IMR-90 (cell line): ENCODE data around the gene CLASP1. TPM values are rescaled to one million over a fixed set of nuclear protein-coding genes. Genes with fewer than 3 reads are reported as not detected.
A peak's percentile ranks its signal among the peaks of the same experiment; 100 is the strongest.

Experiments
- ATAC-seq: fragments of 200-7000 bp; cut with Tn5 transposase; 2 replicates; pipeline ENCODE4 v1.9.1; 2020; ENCODE audit warnings: low read depth, mild to moderate bottlenecking, moderate library complexity
- BruUV-seq: library from RNA; stranded (reverse); fragments of 400-500 nt; replicated peaks from 2 replicates; lab custom pipeline; 2021; lab: Mats Ljungman, UMichigan
- CTCF ChIA-PET: fragments of 300-600 bp; formaldehyde crosslinking; extraction: SDS; loops from one replicate; lab custom pipeline; 2021; ENCODE audit warnings: antibody characterized with exemption; lab: Yijun Ruan, JAX
- POLR2A ChIA-PET: fragments of 300-600 bp; sonication (Branson Sonifier 250); formaldehyde crosslinking; loops from one replicate; lab custom pipeline; 2022; ENCODE audit warnings: antibody characterized with exemption; ENCODE audit not compliant: unreplicated experiment; lab: Charles Lee
- DNase-seq: peaks from one replicate; pipeline ENCODE4 v3.0.0; 2013
- H2AFZ ChIP-seq: replicated peaks from 2 replicates; pipeline ENCODE3; 2013; ENCODE audit warnings: low read length, mild to moderate bottlenecking; ENCODE audit not compliant: poor library complexity
- H2AK5ac ChIP-seq: 2 replicates; pipeline ENCODE4 v1.6.1; 2013; ENCODE audit warnings: low read depth, low read length, inconsistent platforms
- H2AK9ac ChIP-seq: replicated peaks from 2 replicates; pipeline ENCODE3; 2013; ENCODE audit warnings: mild to moderate bottlenecking, low read depth, low read length, moderate library complexity; ENCODE audit not compliant: poor library complexity
- H2BK120ac ChIP-seq: 2 replicates; pipeline ENCODE4 v1.6.1; 2013; ENCODE audit warnings: low read depth, low read length, inconsistent platforms
- H2BK15ac ChIP-seq: 3 replicates; pipeline ENCODE4 v1.6.1; 2013; ENCODE audit warnings: low read depth, low read length, inconsistent platforms
- H2BK20ac ChIP-seq: 2 replicates; pipeline ENCODE4 v1.6.1; 2013; ENCODE audit warnings: low read depth, mild to moderate bottlenecking, inconsistent platforms, low read length, moderate library complexity
- H2BK5ac ChIP-seq: 2 replicates; pipeline ENCODE4 v1.6.1; 2013; ENCODE audit warnings: mild to moderate bottlenecking, low read depth, low read length, inconsistent platforms; ENCODE audit not compliant: poor library complexity, severe bottlenecking
- H3K14ac ChIP-seq: replicated peaks from 2 replicates; pipeline ENCODE4 v1.6.1; 2013; ENCODE audit warnings: low read depth, low read length, inconsistent platforms
- H3K18ac ChIP-seq: 2 replicates; pipeline ENCODE4 v1.6.1; 2013; ENCODE audit warnings: low read depth, low read length, control low read depth
- H3K23ac ChIP-seq: 2 replicates; pipeline ENCODE4 v1.6.1; 2013; ENCODE audit warnings: low read depth, low read length, inconsistent platforms
- H3K27ac ChIP-seq: 2 replicates; pipeline ENCODE4 v1.5.1; 2013; ENCODE audit warnings: mild to moderate bottlenecking, control low read depth, low read length; ENCODE audit not compliant: insufficient read depth
- H3K27me3 ChIP-seq: 2 replicates; pipeline ENCODE4 v1.6.1; 2013; ENCODE audit warnings: low read length; ENCODE audit not compliant: control insufficient read depth, insufficient read depth
- H3K36me3 ChIP-seq: 2 replicates; pipeline ENCODE4 v1.6.1; 2013; ENCODE audit warnings: low read length, mixed read lengths; ENCODE audit not compliant: control insufficient read depth, insufficient read depth
- H3K4ac ChIP-seq: 2 replicates; pipeline ENCODE4 v1.6.1; 2013; ENCODE audit warnings: low read depth, low read length, inconsistent platforms
- H3K4me1 ChIP-seq: 2 replicates; pipeline ENCODE4 v1.6.1; 2013; ENCODE audit warnings: low read length, mixed read lengths; ENCODE audit not compliant: control insufficient read depth, insufficient read depth
- H3K4me2 ChIP-seq: 2 replicates; pipeline ENCODE4 v1.6.1; 2013; ENCODE audit warnings: low read depth, mild to moderate bottlenecking, control low read depth, low read length, moderate library complexity
- H3K4me3 ChIP-seq: 2 replicates; pipeline ENCODE4 v1.5.1; 2013; ENCODE audit warnings: low read depth, mild to moderate bottlenecking, control low read depth, low read length, moderate library complexity; ENCODE audit not compliant: insufficient read depth
- H3K56ac ChIP-seq: 2 replicates; pipeline ENCODE4 v1.6.1; 2013; ENCODE audit warnings: low read length, inconsistent platforms; ENCODE audit not compliant: insufficient read depth; ENCODE audit errors: extremely low read depth
- H3K79me1 ChIP-seq, 2 experiments: 2 replicates each; pipeline ENCODE4 v1.6.1; 2013; ENCODE audit warnings: low read length in 2 of 2, inconsistent platforms in 1 of 2, low read depth in 1 of 2
- H3K9ac ChIP-seq: 2 replicates; pipeline ENCODE4 v1.6.1; 2013; ENCODE audit warnings: low read depth, low read length, control low read depth
- H3K9me1 ChIP-seq: 2 replicates; pipeline ENCODE4 v1.6.1; 2013; ENCODE audit warnings: low read length, inconsistent platforms; ENCODE audit not compliant: insufficient read depth
- H3K9me3 ChIP-seq: 2 replicates; pipeline ENCODE4 v1.6.1; 2013; ENCODE audit warnings: low read length; ENCODE audit not compliant: control insufficient read depth, insufficient read depth
- H4K20me1 ChIP-seq: 2 replicates; pipeline ENCODE4 v1.6.1; 2013; ENCODE audit warnings: low read length, inconsistent platforms; ENCODE audit not compliant: insufficient read depth
- H4K5ac ChIP-seq: 2 replicates; pipeline ENCODE4 v1.6.1; 2013; ENCODE audit warnings: mild to moderate bottlenecking, low read depth, low read length, control low read depth
- H4K8ac ChIP-seq, 2 experiments: 2 replicates each; pipeline ENCODE4 v1.6.1; 2013; ENCODE audit warnings: low read depth in 2 of 2, low read length in 2 of 2, control low read depth in 1 of 2, inconsistent platforms in 1 of 2
- H4K91ac ChIP-seq: 2 replicates; pipeline ENCODE4 v1.6.1; 2013; ENCODE audit warnings: low read depth, low read length, inconsistent platforms; ENCODE audit not compliant: insufficient read depth
- BHLHE40 ChIP-seq: fragments of 150-350 bp; IDR thresholded peaks from 2 replicates; pipeline ENCODE4 v1.6.1; 2016; ENCODE audit warnings: mild to moderate bottlenecking, low read depth, low read length
- CEBPB ChIP-seq: IDR thresholded peaks from 2 replicates; pipeline ENCODE4 v1.6.1; 2012; ENCODE audit warnings: low read depth, low read length, improper control_type of control experiment
- CHD1 ChIP-seq: IDR thresholded peaks from 2 replicates; pipeline ENCODE4 v1.6.1; 2012; ENCODE audit warnings: low read depth, low read length, improper control_type of control experiment
- FOS ChIP-seq: fragments of 150-350 bp; IDR thresholded peaks from 2 replicates; pipeline ENCODE4 v1.6.1; 2016; ENCODE audit warnings: low read depth, low read length
- MAFK ChIP-seq: IDR thresholded peaks from 2 replicates; pipeline ENCODE4 v1.6.1; 2012; ENCODE audit warnings: low read depth, low read length, improper control_type of control experiment
- MAZ ChIP-seq: IDR thresholded peaks from 2 replicates; pipeline ENCODE4 v1.6.1; 2012; ENCODE audit warnings: low read depth, mild to moderate bottlenecking, low read length, improper control_type of control experiment, moderate library complexity, borderline replicate concordance
- MXI1 ChIP-seq: IDR thresholded peaks from 2 replicates; pipeline ENCODE4 v1.6.1; 2012; ENCODE audit warnings: low read depth, mild to moderate bottlenecking, low read length, moderate library complexity, borderline replicate concordance
- NFE2L2 ChIP-seq: fragments of 150-350 bp; IDR thresholded peaks from 2 replicates; pipeline ENCODE4 v1.6.1; 2016; ENCODE audit warnings: low read depth, mild to moderate bottlenecking, low read length
- POLR2A ChIP-seq: IDR thresholded peaks from 2 replicates; pipeline ENCODE4 v1.6.1; 2012; ENCODE audit warnings: mild to moderate bottlenecking, low read depth, low read length
- RAD21 ChIP-seq: IDR thresholded peaks from 2 replicates; pipeline ENCODE4 v1.6.1; 2012; ENCODE audit warnings: low read length, improper control_type of control experiment
- RCOR1 ChIP-seq: IDR thresholded peaks from 2 replicates; pipeline ENCODE4 v1.6.1; 2012; ENCODE audit warnings: mild to moderate bottlenecking, low read length, improper control_type of control experiment; ENCODE audit not compliant: insufficient replicate concordance
- RFX5 ChIP-seq: IDR thresholded peaks from 2 replicates; pipeline ENCODE4 v1.8.0; 2012; ENCODE audit warnings: low read depth, mild to moderate bottlenecking, low read length, moderate library complexity
- SMC3 ChIP-seq: fragments of 150-350 bp; IDR thresholded peaks from 2 replicates; pipeline ENCODE4 v1.6.1; 2016; ENCODE audit warnings: low read depth, mild to moderate bottlenecking, antibody characterized with exemption, low read length, moderate library complexity
- WGBS, 2 experiments: methylation state at CpG; one replicate each; pipeline versions ENCODE4 v1.1.5 to v1.1.7; 2013; ENCODE audit warnings: missing lambda C conversion rate in 2 of 2; ENCODE audit not compliant: insufficient read length in 1 of 2; ENCODE audit errors: extremely low coverage in 2 of 2; 5-methylcytosine and 5-hydroxymethylcytosine counted together
- dilution Hi-C: fragments of 300-500 bp; cut with HindIII; formaldehyde crosslinking; loops from one replicate; pipeline ENCODE4 v1.14.3; 2018; ENCODE audit warnings: low sequenced_read_pairs; ENCODE audit not compliant: unreplicated experiment
- in situ Hi-C: fragments of 300-500 bp; cut with MboI; formaldehyde crosslinking; loops from 3 replicates; pipeline ENCODE4 v1.14.3; 2019; ENCODE audit warnings: low sequenced_read_pairs, inconsistent platforms, mixed read lengths
- intact Hi-C: fragments of 100-400 bp; cut with micrococcal nuclease; formaldehyde crosslinking; loops from 2 replicates; pipeline ENCODE4 v1.10.0; 2022
- polyA plus RNA-seq, 3 experiments: library from polyadenylated mRNA; depleted of rRNA; stranded (reverse); fragments of >200 nt; gene quantifications; 2 replicates each; pipeline ENCODE4 v1.2.3, GENCODE V29; 2012; ENCODE audit warnings: low replicate concordance in 1 of 3
- total RNA-seq: library from RNA; depleted of rRNA; stranded (reverse); fragments of >200 nt; gene quantifications from 2 replicates; pipeline ENCODE4 v1.2.3, GENCODE V29; 2012
- TF ChIP-seq, protein P1 (sequence below): fragments of 150-350 bp; IDR thresholded peaks from 2 replicates; pipeline ENCODE4 v1.6.1; 2016; ENCODE audit warnings: low read depth, mild to moderate bottlenecking, low read length, moderate library complexity, borderline replicate concordance
- TF ChIP-seq, protein P2 (sequence below): fragments of 150-350 bp; IDR thresholded peaks from 2 replicates; pipeline ENCODE4 v1.6.1; 2017; ENCODE audit warnings: mild to moderate bottlenecking, antibody characterized with exemption, low read length, low read depth
- TF ChIP-seq, protein P3 (sequence below): conservative IDR thresholded peaks from 2 replicates; pipeline ENCODE4 v1.5.1; 2012; ENCODE audit warnings: mild to moderate bottlenecking, low read depth, low read length, improper control_type of control experiment

Gene CLASP1
- total and polyA plus RNA-seq, 2 of the 4 experiments (the other 2 are of a cell fraction), result 12.3 to 33.7 TPM

DNA sequence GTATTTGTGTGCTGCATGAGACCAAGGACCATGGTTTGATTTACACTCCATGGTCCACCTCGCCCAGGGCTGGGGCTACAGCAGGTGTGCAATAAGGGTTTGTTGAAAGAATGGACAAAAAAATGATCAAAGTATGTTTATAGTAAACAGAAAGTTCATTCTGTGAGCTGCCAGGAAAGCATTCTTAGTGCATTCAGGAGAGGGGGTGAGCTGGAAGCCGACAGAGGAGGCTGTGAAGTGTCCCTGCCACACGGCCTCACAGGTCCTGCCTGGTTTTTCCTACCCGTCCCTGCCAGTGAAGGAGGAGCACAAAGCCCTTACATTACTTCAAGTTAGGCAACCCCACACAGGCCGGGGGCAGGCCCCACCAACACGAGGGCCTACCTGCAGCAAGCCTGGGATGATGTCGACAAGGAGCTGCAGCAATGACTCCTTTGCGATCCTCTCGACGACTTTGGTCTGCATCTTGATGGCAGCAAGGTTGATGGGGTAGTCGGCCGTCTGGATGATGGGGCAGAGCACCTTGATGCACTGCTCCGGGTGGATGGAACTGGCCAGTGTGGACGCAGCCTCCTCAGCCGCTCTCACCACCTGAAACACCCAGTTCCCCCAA is 301.0 kb downstream of the CLASP1 start:
- H4K20me1 ChIP-seq, result no peaks in the 10 kb centered on the region
- no TSS peak for BruUV-seq
- H4K8ac ChIP-seq, result no peak overlapping the region
- H3K27me3 ChIP-seq, result no peaks in the 10 kb centered on the region
- intact Hi-C loops, result no loop called here
- 100% methylated on average over 6 of the region's 15 CpGs; no CpG with 5 or more reads in 1 of the 2 experiments for WGBS, 2 experiments
- no peak overlapping the region for H3K9ac ChIP-seq
- ChIA-PET POLR2A (no interaction called here), CTCF (no interaction called here)
- H3K79me1 ChIP-seq, result peaks cover 0 to 1% of the 10 kb centered on the region in 2 experiments; a peak in 2 of 4 replicates
- H3K4ac ChIP-seq, result no peak overlapping the region
- H3K56ac ChIP-seq, result no peak overlapping the region
- DNase-seq (no peak), ATAC-seq (no peak)
- no peak overlapping the region for H2BK120ac ChIP-seq
- no peak overlapping the region for H2AK5ac ChIP-seq
- H2BK20ac ChIP-seq, result no peak overlapping the region
- H4K91ac ChIP-seq, result no peak overlapping the region
- dilution Hi-C loops, result no loop called here
- no peak overlapping the region for H2BK15ac ChIP-seq
- H3K14ac ChIP-seq, result no peak overlapping the region
- no peak overlapping the region for H3K27ac ChIP-seq
- H3K4me1 ChIP-seq, result no peaks in the 10 kb centered on the region
- H2BK5ac ChIP-seq, result no peak overlapping the region
- no peaks in the 10 kb centered on the region for H3K9me3 ChIP-seq
- peaks cover 71% of the 10 kb centered on the region for H3K36me3 ChIP-seq
- peaks cover 6% of the 10 kb centered on the region; the same call in 1 of the 2 replicates for H3K9me1 ChIP-seq
- no peak overlapping the region for H3K4me2 ChIP-seq
- TF ChIP-seq, protein P1, sequence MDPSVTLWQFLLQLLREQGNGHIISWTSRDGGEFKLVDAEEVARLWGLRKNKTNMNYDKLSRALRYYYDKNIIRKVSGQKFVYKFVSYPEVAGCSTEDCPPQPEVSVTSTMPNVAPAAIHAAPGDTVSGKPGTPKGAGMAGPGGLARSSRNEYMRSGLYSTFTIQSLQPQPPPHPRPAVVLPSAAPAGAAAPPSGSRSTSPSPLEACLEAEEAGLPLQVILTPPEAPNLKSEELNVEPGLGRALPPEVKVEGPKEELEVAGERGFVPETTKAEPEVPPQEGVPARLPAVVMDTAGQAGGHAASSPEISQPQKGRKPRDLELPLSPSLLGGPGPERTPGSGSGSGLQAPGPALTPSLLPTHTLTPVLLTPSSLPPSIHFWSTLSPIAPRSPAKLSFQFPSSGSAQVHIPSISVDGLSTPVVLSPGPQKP, result no peak
- no peak for TF ChIP-seq MAFK
- no peak for TF ChIP-seq CHD1
- TF ChIP-seq RFX5, result no peak
- TF ChIP-seq POLR2A, result no peak
- TF ChIP-seq, protein P2, sequence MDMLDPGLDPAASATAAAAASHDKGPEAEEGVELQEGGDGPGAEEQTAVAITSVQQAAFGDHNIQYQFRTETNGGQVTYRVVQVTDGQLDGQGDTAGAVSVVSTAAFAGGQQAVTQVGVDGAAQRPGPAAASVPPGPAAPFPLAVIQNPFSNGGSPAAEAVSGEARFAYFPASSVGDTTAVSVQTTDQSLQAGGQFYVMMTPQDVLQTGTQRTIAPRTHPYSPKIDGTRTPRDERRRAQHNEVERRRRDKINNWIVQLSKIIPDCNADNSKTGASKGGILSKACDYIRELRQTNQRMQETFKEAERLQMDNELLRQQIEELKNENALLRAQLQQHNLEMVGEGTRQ, result no peak
- no peak for TF ChIP-seq MXI1
- no peak for TF ChIP-seq SMC3
- TF ChIP-seq CEBPB, result no peak
- TF ChIP-seq BHLHE40, result no peak
- no peak for TF ChIP-seq RCOR1
- no peak for TF ChIP-seq MAZ
- TF ChIP-seq, protein P3, sequence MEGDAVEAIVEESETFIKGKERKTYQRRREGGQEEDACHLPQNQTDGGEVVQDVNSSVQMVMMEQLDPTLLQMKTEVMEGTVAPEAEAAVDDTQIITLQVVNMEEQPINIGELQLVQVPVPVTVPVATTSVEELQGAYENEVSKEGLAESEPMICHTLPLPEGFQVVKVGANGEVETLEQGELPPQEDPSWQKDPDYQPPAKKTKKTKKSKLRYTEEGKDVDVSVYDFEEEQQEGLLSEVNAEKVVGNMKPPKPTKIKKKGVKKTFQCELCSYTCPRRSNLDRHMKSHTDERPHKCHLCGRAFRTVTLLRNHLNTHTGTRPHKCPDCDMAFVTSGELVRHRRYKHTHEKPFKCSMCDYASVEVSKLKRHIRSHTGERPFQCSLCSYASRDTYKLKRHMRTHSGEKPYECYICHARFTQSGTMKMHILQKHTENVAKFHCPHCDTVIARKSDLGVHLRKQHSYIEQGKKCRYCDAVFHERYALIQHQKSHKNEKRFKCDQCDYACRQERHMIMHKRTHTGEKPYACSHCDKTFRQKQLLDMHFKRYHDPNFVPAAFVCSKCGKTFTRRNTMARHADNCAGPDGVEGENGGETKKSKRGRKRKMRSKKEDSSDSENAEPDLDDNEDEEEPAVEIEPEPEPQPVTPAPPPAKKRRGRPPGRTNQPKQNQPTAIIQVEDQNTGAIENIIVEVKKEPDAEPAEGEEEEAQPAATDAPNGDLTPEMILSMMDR, result no peak
- no peak for TF ChIP-seq RAD21
- no peak for TF ChIP-seq FOS
- no peak for TF ChIP-seq NFE2L2
- no peak overlapping the region for H3K23ac ChIP-seq
- H4K5ac ChIP-seq, result no peak overlapping the region
- H2AFZ ChIP-seq, result peak overlapping the region; percentile 4
- H3K4me3 ChIP-seq, result no peak overlapping the region
- in situ Hi-C loops, result no loop called here
- no peak overlapping the region for H3K18ac ChIP-seq
- no peak overlapping the region for H2AK9ac ChIP-seq
